ENCODE results near the gene ANKRD17.
A peak's percentile ranks its signal among the peaks of the same experiment; 100 is the strongest.

ANKRD17 gene

DNA sequence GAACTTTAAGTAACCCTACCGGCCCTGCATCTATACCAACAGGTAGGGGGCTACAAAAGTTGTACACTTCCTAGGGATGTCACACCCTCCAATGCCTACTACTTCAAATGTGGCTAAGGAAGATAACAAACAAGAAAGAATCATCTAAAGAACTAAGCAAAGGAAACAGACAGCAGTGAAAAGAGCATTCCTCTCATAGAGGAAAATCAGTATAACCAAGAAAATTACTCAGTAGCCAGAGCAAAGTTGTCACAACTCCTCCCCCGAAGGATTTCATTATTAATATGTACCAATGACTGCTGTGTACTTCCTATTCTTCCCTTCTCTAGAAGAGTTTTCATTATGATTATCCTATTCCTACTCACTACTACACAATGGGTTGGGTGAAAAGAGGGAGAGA, 12.6 kb downstream of the ANKRD17 start:
- TF ChIP-seq, protein P1, sequence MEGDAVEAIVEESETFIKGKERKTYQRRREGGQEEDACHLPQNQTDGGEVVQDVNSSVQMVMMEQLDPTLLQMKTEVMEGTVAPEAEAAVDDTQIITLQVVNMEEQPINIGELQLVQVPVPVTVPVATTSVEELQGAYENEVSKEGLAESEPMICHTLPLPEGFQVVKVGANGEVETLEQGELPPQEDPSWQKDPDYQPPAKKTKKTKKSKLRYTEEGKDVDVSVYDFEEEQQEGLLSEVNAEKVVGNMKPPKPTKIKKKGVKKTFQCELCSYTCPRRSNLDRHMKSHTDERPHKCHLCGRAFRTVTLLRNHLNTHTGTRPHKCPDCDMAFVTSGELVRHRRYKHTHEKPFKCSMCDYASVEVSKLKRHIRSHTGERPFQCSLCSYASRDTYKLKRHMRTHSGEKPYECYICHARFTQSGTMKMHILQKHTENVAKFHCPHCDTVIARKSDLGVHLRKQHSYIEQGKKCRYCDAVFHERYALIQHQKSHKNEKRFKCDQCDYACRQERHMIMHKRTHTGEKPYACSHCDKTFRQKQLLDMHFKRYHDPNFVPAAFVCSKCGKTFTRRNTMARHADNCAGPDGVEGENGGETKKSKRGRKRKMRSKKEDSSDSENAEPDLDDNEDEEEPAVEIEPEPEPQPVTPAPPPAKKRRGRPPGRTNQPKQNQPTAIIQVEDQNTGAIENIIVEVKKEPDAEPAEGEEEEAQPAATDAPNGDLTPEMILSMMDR (IDR thresholded peaks at IDR 0.05; ENCODE audit: insufficient read depth, low read depth, low read length, missing control alignments): no peak
- DNase-seq (ENCODE audit: low read depth): no peak
- H3K4me3 ChIP-seq (ENCODE audit: low read length): no peak overlapping the region

DNA sequence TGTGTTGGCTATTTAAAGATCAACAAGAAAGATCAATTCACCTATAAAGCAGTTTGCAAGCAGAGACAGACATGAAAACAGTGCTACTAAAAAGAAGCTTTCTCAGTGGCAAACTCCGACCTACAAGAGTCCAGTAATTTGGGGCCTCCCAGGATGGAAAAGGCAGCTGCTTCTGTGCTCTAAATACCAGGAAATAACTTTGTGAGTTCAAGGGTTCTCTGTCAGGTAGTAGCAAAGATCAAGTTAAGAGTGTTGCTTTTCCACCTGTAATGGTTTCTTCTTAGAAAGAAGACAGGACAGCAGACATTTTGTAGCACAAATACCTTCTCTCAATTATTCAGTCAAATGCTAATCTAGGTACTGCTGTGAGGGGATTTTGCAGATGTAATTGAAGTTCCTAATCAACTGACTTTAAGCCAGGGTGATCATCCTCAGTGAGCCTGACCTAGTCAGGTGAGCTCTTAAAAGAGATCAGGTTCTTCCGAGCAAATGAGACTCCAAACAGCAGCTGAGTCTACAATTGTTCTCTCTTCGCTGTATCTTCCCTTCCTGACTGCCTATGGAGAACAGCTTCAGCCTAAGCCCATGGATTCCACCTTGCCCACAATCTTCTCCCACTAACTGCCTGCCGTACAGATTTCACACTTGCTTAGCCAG, 13.5 kb downstream of the ANKRD17 start:
- DNase-seq (ENCODE audit: low read depth): no peak
- TF ChIP-seq, protein P1 (IDR thresholded peaks at IDR 0.05; ENCODE audit: insufficient read depth, low read depth, low read length, missing control alignments): no peak
- H3K4me3 ChIP-seq (ENCODE audit: low read length): no peak overlapping the region

DNA sequence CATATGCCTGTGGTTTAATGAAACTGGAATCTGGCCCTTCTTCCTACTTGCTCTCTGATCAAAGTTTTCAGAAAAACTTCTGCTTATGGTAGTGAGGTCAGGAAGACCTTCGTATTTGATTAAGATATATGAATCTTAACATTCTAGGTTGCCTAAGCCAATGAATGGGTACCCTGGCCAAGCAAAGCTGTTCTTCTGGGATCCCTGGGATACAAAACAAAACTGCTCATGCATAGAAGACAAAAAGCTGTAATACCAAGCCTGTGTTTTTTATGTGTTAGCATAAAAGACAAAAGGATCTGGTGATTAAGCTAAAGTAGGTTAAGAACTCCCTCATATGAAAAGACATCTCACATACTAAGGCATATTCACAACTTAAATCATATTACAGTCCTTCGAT, 21.6 kb downstream of the ANKRD17 start:
- DNase-seq (ENCODE audit: low read depth): no peak
- TF ChIP-seq, protein P1 (IDR thresholded peaks at IDR 0.05; ENCODE audit: insufficient read depth, low read depth, low read length, missing control alignments): no peak
- H3K4me3 ChIP-seq (ENCODE audit: low read length): no peak overlapping the region

DNA sequence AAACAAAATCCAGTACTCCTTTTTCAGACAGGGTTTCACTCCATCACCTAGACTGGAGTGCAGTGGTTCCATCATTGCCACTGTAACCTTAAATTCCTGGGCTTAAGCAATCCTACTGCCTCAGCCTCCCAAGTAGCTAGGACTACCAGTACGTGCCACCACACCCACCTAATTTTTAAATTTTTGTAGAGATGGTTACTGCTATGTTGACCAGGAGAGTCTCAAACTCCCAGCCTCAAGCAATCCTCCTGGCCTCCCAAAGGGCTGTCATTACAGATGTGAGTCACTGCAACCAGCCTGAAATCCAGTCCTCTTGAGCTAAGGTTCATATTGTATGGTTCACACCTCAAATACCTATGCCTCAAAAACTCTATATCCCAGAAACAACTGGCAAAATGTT, 22.4 kb downstream of the ANKRD17 start:
- TF ChIP-seq, protein P1 (IDR thresholded peaks at IDR 0.05; ENCODE audit: insufficient read depth, low read depth, low read length, missing control alignments): no peak
- DNase-seq (ENCODE audit: low read depth): peak; percentile 16
- no peak overlapping the region for H3K4me3 ChIP-seq (ENCODE audit: low read length)

DNA sequence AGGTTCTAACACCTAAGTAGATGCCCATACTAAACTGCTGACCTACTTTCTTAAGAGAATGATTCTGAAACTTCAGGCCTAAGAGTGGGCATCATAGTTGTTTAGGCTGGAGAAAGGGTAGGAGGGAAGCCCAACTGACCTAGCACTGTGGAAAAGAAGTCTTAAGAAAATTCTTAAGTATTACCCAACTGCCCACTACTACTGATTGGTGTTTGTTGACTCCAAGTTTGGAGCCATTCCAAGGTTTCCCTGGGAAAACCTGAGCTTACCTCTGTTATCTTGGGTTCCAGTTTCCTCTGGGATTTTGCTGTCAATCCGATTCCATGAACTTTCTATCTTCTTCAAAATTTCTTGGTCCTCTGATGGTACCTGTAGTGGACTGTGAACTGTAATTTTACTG, 23.9 kb downstream of the ANKRD17 start:
- no peak overlapping the region for H3K4me3 ChIP-seq (ENCODE audit: low read length)
- TF ChIP-seq, protein P1 (IDR thresholded peaks at IDR 0.05; ENCODE audit: insufficient read depth, low read depth, low read length, missing control alignments): no peak
- peak; percentile 10 for DNase-seq (ENCODE audit: low read depth)

DNA sequence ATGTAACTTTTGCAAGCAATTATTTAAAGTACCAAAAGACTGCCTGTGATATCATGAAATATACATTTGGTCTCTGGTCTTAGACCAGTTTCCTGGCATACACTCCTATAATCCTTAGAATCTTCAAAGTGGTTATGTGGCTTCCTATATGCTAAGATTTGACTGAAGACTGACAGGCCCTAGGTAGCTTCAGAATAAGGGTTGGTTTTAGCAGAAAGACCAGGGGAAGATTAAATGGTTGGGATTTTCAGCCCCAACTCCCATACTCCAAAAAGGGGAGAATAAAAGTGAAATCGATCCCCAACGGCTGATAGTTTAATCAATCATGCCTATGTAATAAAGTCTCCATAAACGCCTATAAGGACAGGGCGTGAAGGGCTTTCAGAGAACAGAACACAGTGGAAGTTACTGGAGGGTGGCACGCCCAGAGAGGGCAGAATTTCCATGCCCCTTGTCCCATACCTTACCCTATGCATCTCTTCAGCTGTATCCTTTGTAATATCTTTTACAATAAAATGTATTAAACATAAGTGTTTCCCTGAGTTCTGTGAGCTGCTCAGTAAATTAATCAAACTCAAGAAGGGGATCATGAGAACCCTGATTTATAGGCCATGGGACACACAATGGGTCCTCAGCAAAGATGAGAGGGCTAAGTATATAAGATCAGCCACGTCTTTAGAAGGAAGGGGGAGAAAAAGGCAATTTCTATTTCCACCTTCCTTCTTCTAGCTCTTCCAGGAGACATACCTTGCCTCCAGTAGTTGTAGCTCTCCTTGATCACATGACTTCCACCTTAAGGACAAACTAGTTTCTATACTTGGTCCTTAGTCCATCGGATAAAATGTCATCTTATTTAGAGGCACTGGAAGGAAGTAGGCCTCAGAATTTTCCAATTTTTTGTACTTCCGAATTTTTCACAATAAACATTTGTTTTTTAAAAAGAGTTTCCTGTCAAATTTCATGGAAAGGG, 26.8 kb downstream of the ANKRD17 start:
- H3K4me3 ChIP-seq (ENCODE audit: low read length): no peak overlapping the region
- DNase-seq (ENCODE audit: low read depth): no peak
- TF ChIP-seq, protein P1 (IDR thresholded peaks at IDR 0.05; ENCODE audit: insufficient read depth, low read depth, low read length, missing control alignments): no peak
